Neural cell (in vitro differentiated cells): Measurements from ENCODE around the gene INTS7. TPM values are rescaled to one million over a fixed set of nuclear protein-coding genes. Genes with fewer than 3 reads are reported as not detected.

Experiments
- H2AFZ ChIP-seq: fragments of 200-600, 300-800 bp; sonication (generic), shearing (Covaris generic); 2 replicates; pipeline ENCODE4 v1.6.0; 2014; ENCODE audit warnings: low read depth, mild to moderate bottlenecking, antibody characterized with exemption, low read length, moderate library complexity
- H3F3A ChIP-seq: fragments of 200-600 bp; shearing (Covaris generic); 2 replicates; pipeline ENCODE4 v1.6.1; 2016; ENCODE audit warnings: mild to moderate bottlenecking, moderate library complexity, mixed read lengths, antibody characterized with exemption, low read length; ENCODE audit not compliant: insufficient read depth, poor library complexity, severe bottlenecking
- H3K27ac ChIP-seq: fragments of 200-600, 300-800 bp; sonication (generic), shearing (Covaris generic); 2 replicates; pipeline ENCODE4 v1.5.1; 2014; ENCODE audit warnings: mild to moderate bottlenecking, low read length, moderate library complexity
- H3K27me3 ChIP-seq: fragments of 300-800, 200-600 bp; sonication (generic), shearing (Covaris generic); 2 replicates; pipeline ENCODE4 v1.6.0; 2014; ENCODE audit warnings: mild to moderate bottlenecking, low read depth, low read length, moderate library complexity; ENCODE audit not compliant: insufficient read depth
- H3K36me3 ChIP-seq: fragments of 300-800, 200-600 bp; sonication (generic), shearing (Covaris generic); 2 replicates; pipeline ENCODE4 v1.5.1; 2014; ENCODE audit warnings: mild to moderate bottlenecking, antibody characterized with exemption, low read length, moderate library complexity; ENCODE audit not compliant: insufficient read depth
- H3K4me2 ChIP-seq: fragments of 300-800, 200-600 bp; sonication (generic), shearing (Covaris generic); 2 replicates; pipeline ENCODE4 v1.6.0; 2014; ENCODE audit warnings: mild to moderate bottlenecking, low read length
- H3K4me3 ChIP-seq: fragments of 300-800, 200-600 bp; sonication (generic), shearing (Covaris generic); 2 replicates; pipeline ENCODE4 v1.5.1; 2014; ENCODE audit warnings: mild to moderate bottlenecking, low read length, moderate library complexity
- H3K79me2 ChIP-seq: fragments of 200-600 bp; shearing (Covaris generic); replicated peaks from 2 replicates; pipeline ENCODE4 v1.6.0; 2014; ENCODE audit warnings: mild to moderate bottlenecking, low read length, moderate library complexity; ENCODE audit not compliant: insufficient read depth
- H3K9ac ChIP-seq: fragments of 300-800, 200-600 bp; sonication (generic), shearing (Covaris generic); 2 replicates; pipeline ENCODE4 v1.6.1; 2016; ENCODE audit warnings: mild to moderate bottlenecking, low read length, mixed read lengths
- H3K9me2 ChIP-seq: fragments of 200-600 bp; shearing (Covaris generic); 2 replicates; pipeline ENCODE4 v1.6.1; 2016; ENCODE audit warnings: mild to moderate bottlenecking, low read length, mixed read lengths; ENCODE audit not compliant: insufficient read depth
- H3K9me3 ChIP-seq: fragments of 200-600, 300-800 bp; sonication (generic), shearing (Covaris generic); 2 replicates; pipeline ENCODE4 v1.6.1; 2016; ENCODE audit warnings: mild to moderate bottlenecking, mixed run types, low read length, moderate library complexity, mixed read lengths
- H4K20me1 ChIP-seq: fragments of 200-600 bp; shearing (Covaris generic); 2 replicates; pipeline ENCODE4 v1.6.1; 2016; ENCODE audit warnings: mild to moderate bottlenecking, mixed run types; ENCODE audit not compliant: insufficient read depth
- CTCF ChIP-seq: fragments of 450-650 bp; IDR thresholded peaks from 2 replicates; pipeline ENCODE4 v1.5.1; 2014; ENCODE audit warnings: antibody characterized with exemption, mild to moderate bottlenecking, moderate library complexity; ENCODE audit not compliant: poor library complexity, severe bottlenecking
- EP300 ChIP-seq: fragments of 450-650 bp; conservative IDR thresholded peaks from 2 replicates; pipeline ENCODE4 v1.6.1; 2014; ENCODE audit warnings: antibody characterized with exemption, mild to moderate bottlenecking, moderate library complexity; ENCODE audit not compliant: poor library complexity, severe bottlenecking
- EZH2 ChIP-seq: fragments of 200-600, 300-800 bp; shearing (Covaris generic), sonication (generic); IDR thresholded peaks from 2 replicates; pipeline ENCODE4 v1.6.1; 2014; ENCODE audit warnings: antibody characterized with exemption, low read length, borderline replicate concordance, mild to moderate bottlenecking; ENCODE audit not compliant: insufficient read depth, poor library complexity, severe bottlenecking
- MXI1 ChIP-seq: fragments of 450-650 bp; conservative IDR thresholded peaks from 2 replicates; pipeline ENCODE4 v1.6.1; 2014; ENCODE audit warnings: antibody characterized with exemption, mild to moderate bottlenecking; ENCODE audit not compliant: poor library complexity, severe bottlenecking
- POLR2AphosphoS5 ChIP-seq: IDR thresholded peaks from 2 replicates; pipeline ENCODE4 v1.6.1; 2012
- RAD21 ChIP-seq: fragments of 450-650 bp; conservative IDR thresholded peaks from 2 replicates; pipeline ENCODE4 v1.6.1; 2014; ENCODE audit warnings: antibody characterized with exemption, mild to moderate bottlenecking, moderate library complexity
- REST ChIP-seq: IDR thresholded peaks from 2 replicates; pipeline ENCODE4 v1.6.1; 2012; ENCODE audit warnings: borderline replicate concordance
- SMC3 ChIP-seq: fragments of 450-650 bp; conservative IDR thresholded peaks from 2 replicates; pipeline ENCODE4 v1.6.1; 2014; ENCODE audit warnings: antibody characterized with exemption, mild to moderate bottlenecking, moderate library complexity; ENCODE audit not compliant: poor library complexity
- TAF1 ChIP-seq: IDR thresholded peaks from 2 replicates; pipeline ENCODE4 v1.6.1; 2012; ENCODE audit warnings: low read depth
- polyA plus RNA-seq: library from polyadenylated mRNA; depleted of rRNA; stranded (reverse); fragments of >200 nt; gene quantifications from 2 replicates; pipeline ENCODE4 v1.2.3, GENCODE V29; 2014

INTS7 gene
- polyA plus RNA-seq, 1 donor from 2014 or later = 23.6 TPM

- Histone ChIP-seq H3K9ac (no peak overlapping the region), H3K9me3 (no peaks in the 10 kb centered on the region)
- TF ChIP-seq POLR2AphosphoS5 = no peak
- no peak for TF ChIP-seq MXI1
- TF ChIP-seq SMC3 = no peak
- TF ChIP-seq RAD21 = no peak
- TF ChIP-seq EP300 = no peak
- no peak for TF ChIP-seq CTCF
- TF ChIP-seq EZH2 = no peak
- no peak for TF ChIP-seq TAF1
Observed at GRCh38 chr1:211903490-211904245, 131.7 kb downstream of the INTS7 start.

GRCh38 chr1:211902624-211903291 is 132.6 kb downstream of the INTS7 start:
- H4K20me1 ChIP-seq = no peaks in the 10 kb centered on the region
- H3K27me3 ChIP-seq = no peaks in the 10 kb centered on the region
- no peaks in the 10 kb centered on the region for H3K9me2 ChIP-seq
- no peak overlapping the region for H3K4me3 ChIP-seq
- no peak overlapping the region for H3K9ac ChIP-seq
- no peaks in the 10 kb centered on the region for H3K79me2 ChIP-seq
- no peaks in the 10 kb centered on the region for H3K9me3 ChIP-seq
- H3K4me2 ChIP-seq = no peak overlapping the region
- no peak overlapping the region for H2AFZ ChIP-seq
- no peaks in the 10 kb centered on the region for H3F3A ChIP-seq
- H3K27ac ChIP-seq = no peak overlapping the region
- no peak for TF ChIP-seq SMC3
- TF ChIP-seq MXI1 = no peak
- no peak for TF ChIP-seq CTCF
- no peak for TF ChIP-seq TAF1
- TF ChIP-seq POLR2AphosphoS5 = no peak
- no peak for TF ChIP-seq EP300
- TF ChIP-seq EZH2 = no peak
- no peak for TF ChIP-seq RAD21
- no peak for TF ChIP-seq REST
- no peaks in the 10 kb centered on the region for H3K36me3 ChIP-seq

More at GRCh38 chr1:211903490-211904245, 131.7 kb downstream of the INTS7 start:
- Histone ChIP-seq H3K9me2 (no peaks in the 10 kb centered on the region), H2AFZ (no peak overlapping the region), H4K20me1 (no peaks in the 10 kb centered on the region), H3K4me3 (no peak overlapping the region), H3K36me3 (no peaks in the 10 kb centered on the region), H3K27me3 (no peaks in the 10 kb centered on the region), H3K4me2 (no peak overlapping the region), H3K79me2 (no peaks in the 10 kb centered on the region), H3K27ac (no peak overlapping the region), H3F3A (no peaks in the 10 kb centered on the region)
